ENCODE results near the gene PDE4D. TPM values are rescaled to one million over a fixed set of nuclear protein-coding genes. Genes with fewer than 3 reads are reported as not detected.
A peak's percentile ranks its signal among the peaks of the same experiment; 100 is the strongest.

The PDE4D gene
- total RNA-seq, 1 donor from 2014 or later = 34.5 TPM

- intact Hi-C loops (cut with micrococcal nuclease) = no loop called here
- Histone ChIP-seq H3K4me1 (peaks cover 41% of the 10 kb centered on the region), H3K27me3 (ENCODE audit: low read depth) (no peaks in the 10 kb centered on the region), H3K9me3 (replicated peaks) (no peaks in the 10 kb centered on the region), H3K36me3 (no peaks in the 10 kb centered on the region), H3K4me3 (no peak overlapping the region), H3K27ac (replicated peaks) (peak overlapping the region; percentile 89)
- no peak for DNase-seq
- TF ChIP-seq, protein P1, sequence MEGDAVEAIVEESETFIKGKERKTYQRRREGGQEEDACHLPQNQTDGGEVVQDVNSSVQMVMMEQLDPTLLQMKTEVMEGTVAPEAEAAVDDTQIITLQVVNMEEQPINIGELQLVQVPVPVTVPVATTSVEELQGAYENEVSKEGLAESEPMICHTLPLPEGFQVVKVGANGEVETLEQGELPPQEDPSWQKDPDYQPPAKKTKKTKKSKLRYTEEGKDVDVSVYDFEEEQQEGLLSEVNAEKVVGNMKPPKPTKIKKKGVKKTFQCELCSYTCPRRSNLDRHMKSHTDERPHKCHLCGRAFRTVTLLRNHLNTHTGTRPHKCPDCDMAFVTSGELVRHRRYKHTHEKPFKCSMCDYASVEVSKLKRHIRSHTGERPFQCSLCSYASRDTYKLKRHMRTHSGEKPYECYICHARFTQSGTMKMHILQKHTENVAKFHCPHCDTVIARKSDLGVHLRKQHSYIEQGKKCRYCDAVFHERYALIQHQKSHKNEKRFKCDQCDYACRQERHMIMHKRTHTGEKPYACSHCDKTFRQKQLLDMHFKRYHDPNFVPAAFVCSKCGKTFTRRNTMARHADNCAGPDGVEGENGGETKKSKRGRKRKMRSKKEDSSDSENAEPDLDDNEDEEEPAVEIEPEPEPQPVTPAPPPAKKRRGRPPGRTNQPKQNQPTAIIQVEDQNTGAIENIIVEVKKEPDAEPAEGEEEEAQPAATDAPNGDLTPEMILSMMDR (IDR thresholded peaks at IDR 0.05; ENCODE audit: borderline replicate concordance) = no peak
Observed at GRCh38 chr5:59158165-59158564, 735.4 kb downstream of the PDE4D start.

GRCh38 chr5:59157068-59157467 is 736.5 kb downstream of the PDE4D start:
- Histone ChIP-seq H3K27me3 (ENCODE audit: low read depth) (no peaks in the 10 kb centered on the region), H3K27ac (replicated peaks) (peak overlapping the region; percentile 89), H3K4me3 (no peak overlapping the region), H3K4me1 (peaks cover 49% of the 10 kb centered on the region), H3K9me3 (replicated peaks) (no peaks in the 10 kb centered on the region), H3K36me3 (no peaks in the 10 kb centered on the region)
- no peak for DNase-seq
- intact Hi-C loops (cut with micrococcal nuclease) = no loop called here
- TF ChIP-seq, protein P1 (IDR thresholded peaks at IDR 0.05; ENCODE audit: borderline replicate concordance) = no peak

GRCh38 chr5:59152701-59153245 is 740.8 kb downstream of the PDE4D start:
- H3K27me3 ChIP-seq (ENCODE audit: low read depth) = no peaks in the 10 kb centered on the region
- H3K36me3 ChIP-seq = no peaks in the 10 kb centered on the region
- TF ChIP-seq, protein P1 (IDR thresholded peaks at IDR 0.05; ENCODE audit: borderline replicate concordance) = no peak
- no peak overlapping the region for H3K4me3 ChIP-seq
- no peak overlapping the region for H3K27ac ChIP-seq (replicated peaks)
- intact Hi-C loops (cut with micrococcal nuclease) = no loop called here
- H3K4me1 ChIP-seq = peaks cover 42% of the 10 kb centered on the region
- no peaks in the 10 kb centered on the region for H3K9me3 ChIP-seq (replicated peaks)
- no peak for DNase-seq

DNA sequence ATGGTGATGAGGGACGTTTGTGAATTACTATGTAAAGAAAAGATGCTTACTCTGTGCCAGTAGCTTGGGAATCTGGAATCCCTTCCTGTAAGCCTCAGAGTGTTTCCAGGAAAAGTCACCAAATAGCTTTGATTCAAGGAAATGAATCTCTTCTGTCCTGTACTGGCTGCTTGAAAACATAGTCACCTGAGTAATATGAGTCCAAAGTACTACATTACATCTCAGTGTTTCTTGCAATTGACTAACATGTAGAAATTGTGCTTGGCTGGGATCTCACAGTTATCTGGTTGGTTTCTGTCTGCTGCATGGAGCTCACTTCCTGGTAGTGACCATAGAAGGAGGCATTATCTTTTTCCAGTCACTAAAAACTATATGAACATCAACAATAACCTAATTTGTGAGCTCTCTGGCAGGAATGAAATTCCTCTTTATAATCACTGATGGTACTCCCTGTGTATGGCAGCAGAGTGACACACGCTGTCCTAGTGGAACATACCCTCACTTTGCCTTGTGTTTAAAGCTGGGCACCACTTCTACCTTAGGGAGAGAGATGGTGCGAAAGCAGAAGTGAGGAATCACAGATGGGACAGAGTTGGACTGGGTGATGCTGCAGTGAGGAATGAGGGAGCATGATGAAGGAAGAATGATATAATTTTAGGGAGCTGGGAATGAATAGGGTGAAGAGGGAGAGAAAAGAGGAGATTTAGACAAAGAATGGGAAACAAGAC is 742.2 kb downstream of the PDE4D start:
- H3K9me3 ChIP-seq (replicated peaks) = no peaks in the 10 kb centered on the region
- intact Hi-C loops (cut with micrococcal nuclease) = no loop called here
- no peak overlapping the region for H3K4me3 ChIP-seq
- TF ChIP-seq, protein P1 (IDR thresholded peaks at IDR 0.05; ENCODE audit: borderline replicate concordance) = no peak
- H3K36me3 ChIP-seq = no peaks in the 10 kb centered on the region
- H3K4me1 ChIP-seq = peaks cover 28% of the 10 kb centered on the region
- no peak for DNase-seq
- H3K27me3 ChIP-seq (ENCODE audit: low read depth) = no peaks in the 10 kb centered on the region
- peak overlapping the region; percentile 13 for H3K27ac ChIP-seq (replicated peaks)

- H3K27ac ChIP-seq (replicated peaks) = no peak overlapping the region
- no peak for DNase-seq
- intact Hi-C loops (cut with micrococcal nuclease) = no loop called here
- H3K27me3 ChIP-seq (ENCODE audit: low read depth) = no peaks in the 10 kb centered on the region
- TF ChIP-seq, protein P1 (IDR thresholded peaks at IDR 0.05; ENCODE audit: borderline replicate concordance) = no peak
- H3K36me3 ChIP-seq = no peaks in the 10 kb centered on the region
- H3K9me3 ChIP-seq (replicated peaks) = no peaks in the 10 kb centered on the region
- peaks cover 25% of the 10 kb centered on the region for H3K4me1 ChIP-seq
- no peak overlapping the region for H3K4me3 ChIP-seq
Observed at GRCh38 chr5:59149827-59150226, 743.7 kb downstream of the PDE4D start.

Measured in left ventricle myocardium inferior (tissue), 1 donor.